K562 (cell line): Measurements from ENCODE around the gene PDLIM7. TPM values are rescaled to one million over a fixed set of nuclear protein-coding genes. Genes with fewer than 3 reads are reported as not detected.

Source experiments
- AFF1 ChIP-seq, 2 experiments: fragments of 450-650 bp; IDR thresholded peaks; 2 replicates each; pipeline ENCODE4 v1.6.1; 2018; ENCODE audit warnings: mild to moderate bottlenecking in 2 of 2, low read depth in 1 of 2; ENCODE audit not compliant: partially characterized antibody in 2 of 2
- ARID3B ChIP-seq: fragments of 250-450 bp; sonication (Bioruptor Pico); IDR thresholded peaks from 2 replicates; pipeline ENCODE4 v1.4.0; 2020; ENCODE audit warnings: borderline replicate concordance
- CREM ChIP-seq: IDR thresholded peaks from 2 replicates; pipeline ENCODE4 v1.6.1; 2014; ENCODE audit warnings: antibody characterized with exemption, low read depth
- IRF1 ChIP-seq: sonication (generic); formaldehyde crosslinking; IDR thresholded peaks from 2 replicates; pipeline ENCODE4 v1.8.0; 2022; ENCODE audit warnings: missing genetic modification reagents, mild to moderate bottlenecking, borderline replicate concordance
- MIER1 ChIP-seq: fragments of 450-650 bp; IDR thresholded peaks from 2 replicates; pipeline ENCODE4 v1.6.1; 2016; ENCODE audit warnings: antibody characterized with exemption, mild to moderate bottlenecking, low read depth
- NELFE ChIP-seq: IDR thresholded peaks from 2 replicates; pipeline ENCODE4 v1.6.1; 2011; ENCODE audit warnings: mild to moderate bottlenecking; ENCODE audit not compliant: insufficient read depth, insufficient read length
- NFRKB ChIP-seq: fragments of 450-650 bp; IDR thresholded peaks from 2 replicates; pipeline ENCODE4 v1.6.1; 2016; ENCODE audit warnings: low read depth
- POLR2AphosphoS2 ChIP-seq: IDR thresholded peaks from 2 replicates; pipeline ENCODE4 v1.6.1; 2012; ENCODE audit warnings: low read length, improper control_type of control experiment
- RBM22 ChIP-seq: fragments of 200-400 bp; formaldehyde crosslinking; IDR thresholded peaks from 2 replicates; pipeline ENCODE4 v1.6.1; 2018; ENCODE audit warnings: low read length, low read depth; ENCODE audit not compliant: poor library complexity, severe bottlenecking
- SMC3 ChIP-seq: conservative IDR thresholded peaks from 2 replicates; pipeline ENCODE4 v1.6.1; 2011; ENCODE audit warnings: low read depth, low read length, improper control_type of control experiment; ENCODE audit not compliant: insufficient read depth
- ZC3H11A ChIP-seq: IDR thresholded peaks from 2 replicates; pipeline ENCODE4 v1.6.1; 2012; ENCODE audit warnings: low read depth, low read length, improper control_type of control experiment
- ZNF586 ChIP-seq: fragments of 450-650 bp; formaldehyde crosslinking; conservative IDR thresholded peaks from 2 replicates; pipeline ENCODE4 v1.4.0; 2020; ENCODE audit warnings: mild to moderate bottlenecking, moderate library complexity
- ZNF707 ChIP-seq: fragments of 250-450 bp; sonication (Bioruptor Pico); conservative IDR thresholded peaks from 2 replicates; pipeline ENCODE4 v1.8.0; 2022; ENCODE audit warnings: inconsistent platforms, mild to moderate bottlenecking, moderate library complexity
- ZSCAN32 ChIP-seq: fragments of 450-650 bp; formaldehyde crosslinking; IDR thresholded peaks from 2 replicates; pipeline ENCODE4 v1.4.0; 2020; ENCODE audit warnings: mild to moderate bottlenecking, moderate library complexity
- polyA plus RNA-seq, 8 experiments: library from polyadenylated mRNA; depleted of rRNA in 4 of 8; stranded (reverse) in 5 of 8; unstranded in 3 of 8; fragments of >200 nt; fragmentation: Nextera tagmentation in 2 of 8; fragmentation: Illumina TruSeq in 1 of 8; extraction: Ambion mirVana in 2 of 8; extraction: Trizol in 1 of 8; gene quantifications; 2 replicates each; pipeline versions ENCODE4 v1.2.1 to v1.2.3, GENCODE V29; 2011 to 2014; ENCODE audit warnings: inconsistent platforms in 1 of 8, missing spikeins in 1 of 8
- total RNA-seq, 7 experiments: library from RNA; depleted of rRNA in 6 of 7; stranded (reverse); fragments of >200 nt in 6 of 7; fragmentation: Illumina TruSeq in 2 of 7; extraction: Trizol in 2 of 7; gene quantifications; 2 replicates each; pipeline versions ENCODE4 v1.2.1 to v1.2.3, GENCODE V29; 2011 to 2021; ENCODE audit warnings: low replicate concordance in 1 of 7
- TF ChIP-seq, protein P1 (sequence below): fragments of 250-450 bp; sonication (Bioruptor Pico); IDR thresholded peaks from 2 replicates; pipeline ENCODE4 v1.5.0; 2021; ENCODE audit warnings: mild to moderate bottlenecking, moderate library complexity

Gene PDLIM7
- total and polyA plus RNA-seq, 9 of the 15 experiments (the other 6 are each of a cell fraction or from before 2014, with no cell fraction given), result 2.1 to 124 (median 32.6) TPM

- TF ChIP-seq, protein P1, sequence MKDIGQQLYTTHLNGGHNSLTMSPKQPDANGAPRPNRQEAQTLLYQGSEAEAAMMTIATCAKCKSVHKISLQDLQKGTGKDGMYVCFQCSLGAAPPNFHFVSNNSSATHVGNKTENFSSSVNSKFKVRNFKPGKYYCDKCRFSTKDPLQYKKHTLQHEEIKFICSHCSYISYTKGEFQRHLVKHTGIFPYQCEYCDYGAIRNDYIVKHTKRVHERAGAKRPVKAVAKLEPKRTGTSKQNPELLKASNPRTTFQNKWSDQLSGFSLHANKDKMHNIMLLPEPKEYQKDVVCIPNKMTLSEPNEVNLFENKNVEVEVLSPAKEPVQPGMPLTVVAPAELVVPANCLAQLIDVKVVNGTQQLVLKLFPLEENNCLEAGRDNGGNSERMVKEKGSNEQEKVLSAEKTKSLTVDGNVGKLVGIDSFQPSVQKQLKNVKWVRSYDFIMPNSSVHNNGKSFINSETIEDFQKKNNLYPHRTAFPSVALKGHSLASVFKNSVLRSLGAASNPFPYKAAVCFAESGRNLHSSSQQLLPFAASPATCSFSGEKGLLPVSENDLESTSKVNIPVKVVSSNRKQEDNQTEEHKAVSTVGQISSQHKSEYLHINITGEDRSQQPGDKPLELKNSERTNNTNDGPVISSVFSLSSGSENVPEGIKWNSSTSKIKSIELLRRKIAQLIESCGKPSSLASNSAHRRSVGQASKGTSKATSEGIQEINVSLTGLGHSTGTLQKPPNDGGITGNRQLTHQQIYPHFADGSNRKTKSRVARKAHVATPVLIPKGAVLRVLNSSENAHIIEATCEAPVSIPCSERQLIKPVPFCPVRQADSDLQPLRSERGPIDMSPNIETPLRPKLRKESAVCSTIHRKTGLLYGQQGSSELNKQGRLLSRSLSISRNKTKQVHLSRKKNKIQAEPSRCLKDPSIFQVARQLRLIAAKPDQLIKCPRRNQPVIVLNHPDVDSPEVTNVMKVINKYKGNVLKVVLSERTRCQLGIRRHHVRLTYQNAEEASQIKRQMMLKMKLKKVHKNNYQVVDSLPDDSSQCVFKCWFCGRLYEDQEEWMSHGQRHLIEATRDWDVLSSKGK (CRISPR knock-in tag), result no peak
- TF ChIP-seq IRF1 (CRISPR knock-in tag) (no peak), SMC3 (peak; percentile 86), CREM (peak; percentile 69), ZNF586 (CRISPR knock-in tag) (no peak), ARID3B (CRISPR knock-in tag) (no peak), POLR2AphosphoS2 (no peak), RBM22 (no peak), ZC3H11A (no peak), NFRKB (no peak), ZSCAN32 (CRISPR knock-in tag) (no peak), NELFE (no peak), MIER1 (no peak), AFF1 (IDR thresholded peaks at IDR 0.05; ENCODE audit: low read depth in 1 of 2, partially characterized antibody in 2 of 2) (no peak), ZNF707 (CRISPR knock-in tag) (no peak)
These were observed 5.9 kb downstream of the PDLIM7 start (continued) for GRCh38 chr5:177491429-177491945.
